ENCODE results near the gene ZP2. TPM values are rescaled to one million over a fixed set of nuclear protein-coding genes. Genes with fewer than 3 reads are reported as not detected.
A peak's percentile ranks its signal among the peaks of the same experiment; 100 is the strongest.

The ZP2 gene
- total and polyA plus RNA-seq, 3 donors from 2014 or later: 0.18 to 0.31 TPM; not detected in 1

- no peaks in the 10 kb centered on the region for H3K27me3 ChIP-seq
These were observed 5.7 kb upstream of the ZP2 start for GRCh38 chr16:21217121-21217520.

GRCh38 chr16:21214086-21214485 is 2.7 kb upstream of the ZP2 start:
- no peak overlapping the region for H3K27ac ChIP-seq
- intact Hi-C loops (cut with DNase I; ENCODE audit: low total_unique reads): no loop called here
- H3K9me3 ChIP-seq: no peaks in the 10 kb centered on the region
- TF ChIP-seq, protein P1, sequence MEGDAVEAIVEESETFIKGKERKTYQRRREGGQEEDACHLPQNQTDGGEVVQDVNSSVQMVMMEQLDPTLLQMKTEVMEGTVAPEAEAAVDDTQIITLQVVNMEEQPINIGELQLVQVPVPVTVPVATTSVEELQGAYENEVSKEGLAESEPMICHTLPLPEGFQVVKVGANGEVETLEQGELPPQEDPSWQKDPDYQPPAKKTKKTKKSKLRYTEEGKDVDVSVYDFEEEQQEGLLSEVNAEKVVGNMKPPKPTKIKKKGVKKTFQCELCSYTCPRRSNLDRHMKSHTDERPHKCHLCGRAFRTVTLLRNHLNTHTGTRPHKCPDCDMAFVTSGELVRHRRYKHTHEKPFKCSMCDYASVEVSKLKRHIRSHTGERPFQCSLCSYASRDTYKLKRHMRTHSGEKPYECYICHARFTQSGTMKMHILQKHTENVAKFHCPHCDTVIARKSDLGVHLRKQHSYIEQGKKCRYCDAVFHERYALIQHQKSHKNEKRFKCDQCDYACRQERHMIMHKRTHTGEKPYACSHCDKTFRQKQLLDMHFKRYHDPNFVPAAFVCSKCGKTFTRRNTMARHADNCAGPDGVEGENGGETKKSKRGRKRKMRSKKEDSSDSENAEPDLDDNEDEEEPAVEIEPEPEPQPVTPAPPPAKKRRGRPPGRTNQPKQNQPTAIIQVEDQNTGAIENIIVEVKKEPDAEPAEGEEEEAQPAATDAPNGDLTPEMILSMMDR (IDR thresholded peaks at IDR 0.05): no peak
- no peak for TF ChIP-seq POLR2A (IDR thresholded peaks at IDR 0.05)
- H3K27me3 ChIP-seq: no peaks in the 10 kb centered on the region
- no peak overlapping the region for H3K4me3 ChIP-seq
- peaks cover 3% of the 10 kb centered on the region for H3K4me1 ChIP-seq
- no peaks in the 10 kb centered on the region for H3K36me3 ChIP-seq (ENCODE audit: low read depth, missing control alignments)
- WGBS, 2 donors: 57 to 65% methylated on average over 4 of the region's 4 CpGs
- no peak for DNase-seq

More at GRCh38 chr16:21217121-21217520, 5.7 kb upstream of the ZP2 start:
- peaks cover 3% of the 10 kb centered on the region for H3K4me1 ChIP-seq
- H3K4me3 ChIP-seq: no peak overlapping the region
- no peak overlapping the region for H3K27ac ChIP-seq
- intact Hi-C loops (cut with DNase I; ENCODE audit: low total_unique reads): no loop called here
- H3K9me3 ChIP-seq: no peaks in the 10 kb centered on the region
- WGBS, 2 donors: 58 to 62% methylated on average over 2 of the region's 2 CpGs
- H3K36me3 ChIP-seq (ENCODE audit: low read depth, missing control alignments): no peaks in the 10 kb centered on the region
- TF ChIP-seq, protein P1 (IDR thresholded peaks at IDR 0.05): no peak
- TF ChIP-seq POLR2A (IDR thresholded peaks at IDR 0.05): no peak
- peak; percentile 35 for DNase-seq

- Histone ChIP-seq H3K36me3 (ENCODE audit: low read depth, missing control alignments) (no peaks in the 10 kb centered on the region), H3K9me3 (no peaks in the 10 kb centered on the region), H3K4me1 (no peaks in the 10 kb centered on the region), H3K4me3 (no peak overlapping the region), H3K27me3 (no peaks in the 10 kb centered on the region), H3K27ac (no peak overlapping the region)
- no peak for DNase-seq
- WGBS, 2 donors: 79 to 83% methylated on average over 2 of the region's 2 CpGs
- intact Hi-C loops (cut with DNase I; ENCODE audit: low total_unique reads): no loop called here
- TF ChIP-seq, protein P1 (IDR thresholded peaks at IDR 0.05): no peak
- no peak for TF ChIP-seq POLR2A (IDR thresholded peaks at IDR 0.05)
These were observed 2.7 kb downstream of the ZP2 start for GRCh38 chr16:21208446-21209230.

DNA sequence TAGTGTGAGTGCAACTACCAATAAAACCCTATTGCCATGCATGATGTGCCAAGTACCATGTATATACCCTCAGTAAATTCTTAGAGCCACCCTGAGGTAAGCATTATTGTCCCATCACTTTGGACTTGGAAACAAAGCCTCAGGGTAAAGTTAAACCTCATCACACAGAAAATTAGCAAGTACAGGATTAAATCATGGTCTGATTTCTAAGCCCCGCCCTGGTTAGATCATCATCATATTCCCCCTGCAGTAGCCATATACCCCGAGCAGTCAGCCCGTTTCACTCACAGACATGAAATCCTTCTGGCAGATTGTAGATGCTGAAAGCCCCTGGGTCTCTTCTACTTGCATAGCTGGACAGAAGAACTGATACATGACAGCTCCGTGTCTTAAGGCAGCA is 4.8 kb downstream of the ZP2 start:
- H3K27ac ChIP-seq: no peak overlapping the region
- DNase-seq: no peak
- TF ChIP-seq, protein P1 (IDR thresholded peaks at IDR 0.05): no peak
- TF ChIP-seq POLR2A (IDR thresholded peaks at IDR 0.05): no peak
- H3K4me1 ChIP-seq: no peaks in the 10 kb centered on the region
- H3K4me3 ChIP-seq: no peak overlapping the region
- WGBS, 2 donors: 88 to 92% methylated on average over 4 of the region's 4 CpGs
- H3K9me3 ChIP-seq: no peaks in the 10 kb centered on the region
- intact Hi-C loops (cut with DNase I; ENCODE audit: low total_unique reads): no loop called here
- no peaks in the 10 kb centered on the region for H3K36me3 ChIP-seq (ENCODE audit: low read depth, missing control alignments)
- H3K27me3 ChIP-seq: no peaks in the 10 kb centered on the region

DNA sequence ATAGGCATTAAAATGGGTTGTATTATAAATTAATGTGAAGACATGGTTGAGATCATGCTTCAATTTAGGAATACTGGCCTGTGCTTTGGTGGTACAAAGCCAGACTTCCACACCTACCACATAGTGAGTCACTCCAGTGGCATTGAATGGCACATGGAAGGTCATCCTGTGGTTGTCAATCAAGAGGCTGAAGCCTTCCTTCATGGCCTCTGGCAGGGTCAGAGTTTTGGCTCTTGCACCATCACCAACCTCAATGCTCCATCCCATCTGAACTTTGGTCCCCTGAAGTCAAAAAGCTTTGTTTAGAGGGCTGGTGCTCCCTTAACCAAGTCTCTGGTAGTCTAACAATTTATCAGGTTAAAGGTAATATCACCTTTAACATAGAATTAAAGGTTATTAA is 6.1 kb downstream of the ZP2 start:
- no peak for TF ChIP-seq POLR2A (IDR thresholded peaks at IDR 0.05)
- TF ChIP-seq, protein P1 (IDR thresholded peaks at IDR 0.05): no peak
- intact Hi-C loops (cut with DNase I; ENCODE audit: low total_unique reads): no loop called here
- H3K4me3 ChIP-seq: no peak overlapping the region
- no peaks in the 10 kb centered on the region for H3K36me3 ChIP-seq (ENCODE audit: low read depth, missing control alignments)
- DNase-seq: no peak
- no peaks in the 10 kb centered on the region for H3K9me3 ChIP-seq
- no peaks in the 10 kb centered on the region for H3K4me1 ChIP-seq
- H3K27ac ChIP-seq: no peak overlapping the region
- no peaks in the 10 kb centered on the region for H3K27me3 ChIP-seq

Data from testis (tissue), 3 donors.